Calu3 (cell line): ENCODE data around the gene TOPAZ1. TPM values are rescaled to one million over a fixed set of nuclear protein-coding genes. Genes with fewer than 3 reads are reported as not detected.

Source experiments
- BruUV-seq: library from RNA; stranded (reverse); fragments of 400-500 nt; replicated peaks from 2 replicates; lab custom pipeline; 2021; lab: Mats Ljungman, UMichigan
- CTCF ChIA-PET: fragments of 300-600 bp; sonication (Branson Sonifier 250); formaldehyde crosslinking; loops from one replicate; lab custom pipeline; 2022; ENCODE audit warnings: antibody characterized with exemption; lab: Charles Lee
- DNase-seq: peaks from one replicate; pipeline ENCODE4 v3.0.0; 2022
- H3K27ac Mint-ChIP-seq: one replicate; pipeline ENCODE4 v1.8.0; 2022; ENCODE audit warnings: mixed read lengths; ENCODE audit not compliant: unreplicated experiment
- H3K27me3 Mint-ChIP-seq: one replicate; pipeline ENCODE4 v1.8.0; 2022; ENCODE audit warnings: mixed read lengths; ENCODE audit not compliant: unreplicated experiment
- H3K36me3 Mint-ChIP-seq: one replicate; pipeline ENCODE4 v1.8.0; 2022; ENCODE audit warnings: mild to moderate bottlenecking, moderate library complexity, mixed read lengths; ENCODE audit not compliant: insufficient read depth, unreplicated experiment
- H3K4me1 Mint-ChIP-seq: one replicate; pipeline ENCODE4 v1.8.0; 2022; ENCODE audit warnings: mild to moderate bottlenecking, low read depth, mixed read lengths; ENCODE audit not compliant: unreplicated experiment
- H3K4me3 Mint-ChIP-seq: one replicate; pipeline ENCODE4 v1.8.0; 2022; ENCODE audit warnings: mild to moderate bottlenecking, low read depth, moderate library complexity, mixed read lengths; ENCODE audit not compliant: unreplicated experiment
- H3K9me3 Mint-ChIP-seq: one replicate; pipeline ENCODE4 v1.8.0; 2022; ENCODE audit warnings: low read depth, mixed read lengths; ENCODE audit not compliant: unreplicated experiment
- CTCF ChIP-seq: fragments of 200-600 bp; IDR thresholded peaks from one replicate; pipeline ENCODE4 v1.8.0; 2022; ENCODE audit warnings: antibody characterized with exemption; ENCODE audit not compliant: unreplicated experiment
- intact Hi-C: fragments of 100-400 bp; cut with micrococcal nuclease; formaldehyde crosslinking; loops from one replicate; pipeline ENCODE4 v1.10.0; 2022; ENCODE audit not compliant: unreplicated experiment
- total RNA-seq: library from RNA; stranded (reverse); gene quantifications from 2 replicates; pipeline ENCODE4 v1.2.3, GENCODE V29; 2022

Gene TOPAZ1
- total RNA-seq, 1 experiment from 2014 or later, result not detected

- H3K27me3 Mint-ChIP-seq, result no peaks in the 10 kb centered on the region
These were observed 1.0 kb downstream of the TOPAZ1 start for GRCh38 chr3:44242721-44243120.

GRCh38 chr3:44248152-44248551 lies 6.5 kb downstream of the TOPAZ1 start:
- no peak for TF ChIP-seq CTCF
- intact Hi-C loops, result no loop called here
- no TSS peak for BruUV-seq
- DNase-seq, result no peak
- no peaks in the 10 kb centered on the region for H3K9me3 Mint-ChIP-seq
- H3K36me3 Mint-ChIP-seq, result no peaks in the 10 kb centered on the region
- no peaks in the 10 kb centered on the region for H3K4me1 Mint-ChIP-seq
- no peaks in the 10 kb centered on the region for H3K27me3 Mint-ChIP-seq
- CTCF ChIA-PET, result no interaction called here
- no peak overlapping the region for H3K27ac Mint-ChIP-seq
- no peak overlapping the region for H3K4me3 Mint-ChIP-seq

More at GRCh38 chr3:44242721-44243120, 1.0 kb downstream of the TOPAZ1 start:
- no peaks in the 10 kb centered on the region for H3K4me1 Mint-ChIP-seq
- TF ChIP-seq CTCF, result no peak
- H3K27ac Mint-ChIP-seq, result no peak overlapping the region
- H3K36me3 Mint-ChIP-seq, result no peaks in the 10 kb centered on the region
- no peaks in the 10 kb centered on the region for H3K9me3 Mint-ChIP-seq
- BruUV-seq, result no TSS peak
- intact Hi-C loops, result no loop called here
- no peak overlapping the region for H3K4me3 Mint-ChIP-seq
- CTCF ChIA-PET, result no interaction called here
- DNase-seq, result no peak

- no peak for TF ChIP-seq CTCF
- Mint-ChIP-seq H3K27me3 (no peaks in the 10 kb centered on the region), H3K4me3 (no peak overlapping the region), H3K9me3 (no peaks in the 10 kb centered on the region), H3K36me3 (no peaks in the 10 kb centered on the region), H3K4me1 (no peaks in the 10 kb centered on the region), H3K27ac (no peak overlapping the region)
- CTCF ChIA-PET, result no interaction called here
- no TSS peak for BruUV-seq
- intact Hi-C loops, result no loop called here
- peak; percentile 4 for DNase-seq
These were observed 10.8 kb downstream of the TOPAZ1 start for GRCh38 chr3:44252332-44252959.

- BruUV-seq, result no TSS peak
- no peak overlapping the region for H3K27ac Mint-ChIP-seq
- no peaks in the 10 kb centered on the region for H3K27me3 Mint-ChIP-seq
- CTCF ChIA-PET, result no interaction called here
- TF ChIP-seq CTCF, result no peak
- intact Hi-C loops, result no loop called here
- H3K9me3 Mint-ChIP-seq, result peaks cover 3% of the 10 kb centered on the region
- no peaks in the 10 kb centered on the region for H3K36me3 Mint-ChIP-seq
- no peak for DNase-seq
- H3K4me3 Mint-ChIP-seq, result no peak overlapping the region
- no peaks in the 10 kb centered on the region for H3K4me1 Mint-ChIP-seq
These were observed 17.7 kb downstream of the TOPAZ1 start for GRCh38 chr3:44259404-44259803.
